GM12878 (cell line): Measurements from ENCODE around the gene DIDO1. TPM values are rescaled to one million over a fixed set of nuclear protein-coding genes. Genes with fewer than 3 reads are reported as not detected.

Experiments used
- ATAC-seq: fragments of 200-7000 bp; cut with Tn5 transposase; 3 replicates; pipeline ENCODE4 v1.9.1; 2020; ENCODE audit warnings: mild to moderate bottlenecking, moderate library complexity
- BruUV-seq: library from RNA; stranded (reverse); fragments of 400-500 nt; replicated peaks from 2 replicates; lab custom pipeline; 2021; lab: Mats Ljungman, UMichigan
- CTCF ChIA-PET: fragments of 300-600 bp; sonication (Branson Sonifier 250); formaldehyde crosslinking; extraction: SDS; loops from one replicate; lab custom pipeline; 2021; ENCODE audit warnings: inconsistent platforms; lab: Yijun Ruan, JAX
- POLR2A ChIA-PET: fragments of 350-600 bp; formaldehyde crosslinking; extraction: SDS; loops from one replicate; lab custom pipeline; 2021; ENCODE audit warnings: inconsistent platforms; lab: Charles Lee
- RAD21 ChIA-PET: fragments of 300-600 bp; sonication (Branson Sonifier 250); formaldehyde crosslinking; loops from one replicate; lab custom pipeline; 2023; ENCODE audit warnings: antibody characterized with exemption; ENCODE audit not compliant: unreplicated experiment; lab: Charles Lee
- SMC1A ChIA-PET: fragments of 300-600 bp; sonication (Branson Sonifier 250); formaldehyde crosslinking; loops from one replicate; lab custom pipeline; 2023; ENCODE audit not compliant: unreplicated experiment, uncharacterized antibody; lab: Charles Lee
- DNase-seq: peaks from one replicate; pipeline ENCODE4 v3.0.0-alpha.2; 2011; ENCODE audit warnings: low read depth, low spot score
- FAIRE-seq: peaks from 3 replicates; lab custom pipeline; 2011; peaks lifted over from hg19 to GRCh38; lab: Jason Lieb, UNC
- H2AFZ ChIP-seq: 2 replicates; pipeline ENCODE4 v1.6.0; 2011; ENCODE audit warnings: low read depth, low read length, control low read depth; ENCODE audit not compliant: control insufficient read depth
- H3K27ac ChIP-seq: 2 replicates; pipeline ENCODE4 v1.5.1; 2011; ENCODE audit warnings: control low read depth; ENCODE audit not compliant: control insufficient read depth, insufficient read depth
- H3K27me3 ChIP-seq, 2 experiments: replicated peaks in 1 of 2; 2 replicates each; pipeline versions ENCODE4 v1.6.0 to v1.6.1; 2011; ENCODE audit warnings: low read length in 1 of 2; ENCODE audit not compliant: control insufficient read depth in 2 of 2, insufficient read depth in 2 of 2
- H3K36me3 ChIP-seq, 2 experiments: 2 replicates each; pipeline ENCODE4 v1.5.1; 2011; ENCODE audit warnings: low read length in 1 of 2; ENCODE audit not compliant: control insufficient read depth in 2 of 2, insufficient read depth in 2 of 2
- H3K4me1 ChIP-seq: 2 replicates; pipeline ENCODE4 v1.6.1; 2011; ENCODE audit warnings: mild to moderate bottlenecking, low read length, moderate library complexity, mixed read lengths; ENCODE audit not compliant: control insufficient read depth, insufficient read depth
- H3K4me2 ChIP-seq: 2 replicates; pipeline ENCODE4 v1.6.0; 2011; ENCODE audit warnings: control low read depth; ENCODE audit not compliant: control insufficient read depth, insufficient read depth
- H3K4me3 ChIP-seq: fragments of 200-600 bp; sonication (generic); 2 replicates; pipeline ENCODE4 v1.5.1; 2016
- H3K79me2 ChIP-seq: 2 replicates; pipeline ENCODE4 v1.6.0; 2011; ENCODE audit warnings: low read length; ENCODE audit not compliant: control insufficient read depth, insufficient read depth
- H3K9ac ChIP-seq: 2 replicates; pipeline ENCODE4 v1.8.0; 2011; ENCODE audit warnings: low read length, control low read depth, mixed read lengths; ENCODE audit not compliant: control insufficient read depth, insufficient read depth
- H3K9me3 ChIP-seq: replicated peaks from 3 replicates; pipeline ENCODE4 v1.5.1; 2011; ENCODE audit warnings: mild to moderate bottlenecking, low read length; ENCODE audit not compliant: control insufficient read depth, insufficient read depth
- H4K20me1 ChIP-seq: 2 replicates; pipeline ENCODE4 v1.6.0; 2011; ENCODE audit not compliant: control insufficient read depth, insufficient read depth
- CBFB ChIP-seq: IDR thresholded peaks from 2 replicates; pipeline ENCODE4 v1.6.1; 2016; ENCODE audit warnings: antibody characterized with exemption, low read depth
- CBX5 ChIP-seq: sonication (generic); IDR thresholded peaks from 2 replicates; pipeline ENCODE4 v1.6.1; 2016; ENCODE audit warnings: low read depth, moderate library complexity, mild to moderate bottlenecking, inconsistent platforms
- FOXM1 ChIP-seq: IDR thresholded peaks from 2 replicates; pipeline ENCODE4 v1.6.1; 2012; ENCODE audit warnings: low read depth, mild to moderate bottlenecking, inconsistent platforms, low read length, moderate library complexity
- PAX8 ChIP-seq: fragments of 450-650 bp; IDR thresholded peaks from 2 replicates; pipeline ENCODE4 v1.6.1; 2017; ENCODE audit warnings: mild to moderate bottlenecking, moderate library complexity
- POLR2A ChIP-seq: IDR thresholded peaks from 2 replicates; pipeline ENCODE4 v1.6.1; 2011; ENCODE audit warnings: low read depth, mild to moderate bottlenecking, low read length
- POLR2AphosphoS2 ChIP-seq: IDR thresholded peaks from 2 replicates; pipeline ENCODE4 v1.6.1; 2011; ENCODE audit warnings: low read depth, mild to moderate bottlenecking, low read length, improper control_type of control experiment, moderate library complexity
- RBBP5 ChIP-seq: fragments of 200-600 bp; sonication (generic); conservative IDR thresholded peaks from 2 replicates; pipeline ENCODE4 v1.6.1; 2016
- WGBS: methylation state at CpG from one replicate; pipeline ENCODE4 v1.1.6; 2016; ENCODE audit warnings: low lambda C conversion rate; ENCODE audit not compliant: insufficient replicate concordance, insufficient coverage; ENCODE audit errors: missing lambda C conversion rate; 5-methylcytosine and 5-hydroxymethylcytosine counted together
- in situ Hi-C: fragments of 300-500 bp; cut with MboI; formaldehyde crosslinking; loops from 9 replicates; pipeline ENCODE4 v1.14.3; 2018; ENCODE audit warnings: mixed read lengths
- intact Hi-C: fragments of 100-400 bp; cut with micrococcal nuclease; formaldehyde crosslinking; loops from one replicate; pipeline ENCODE4 v1.14.2; 2022; ENCODE audit not compliant: unreplicated experiment
- polyA plus RNA-seq, 11 experiments: library from polyadenylated mRNA; depleted of rRNA in 4 of 11; unstranded in 6 of 11; stranded (reverse) in 5 of 11; fragments of >200 nt; fragmentation: Nextera tagmentation in 4 of 11; fragmentation: Illumina TruSeq in 1 of 11; extraction: Ambion mirVana in 4 of 11; extraction: Trizol in 1 of 11; gene quantifications; 1 replicate in 1 of 11; 2 replicates in 10 of 11; pipeline versions ENCODE4 v1.2.1 to v1.2.3, GENCODE V29; 2011 to 2016; ENCODE audit warnings: inconsistent platforms in 2 of 11, missing spikeins in 2 of 11, low read depth in 1 of 11
- total RNA-seq, 4 experiments: library from RNA; depleted of rRNA in 3 of 4; stranded (reverse); fragments of >200 nt in 3 of 4; fragmentation: Illumina TruSeq in 1 of 4; extraction: Trizol in 1 of 4; gene quantifications; 2 replicates each; pipeline versions ENCODE4 v1.2.1 to v1.2.3, GENCODE V29; 2013 to 2021
- TF ChIP-seq, protein P1 (sequence below): fragments of 450-650 bp; formaldehyde crosslinking; IDR thresholded peaks from 2 replicates; pipeline ENCODE4 v1.5.0; 2022; ENCODE audit warnings: mild to moderate bottlenecking, missing genetic modification characterization
- TF ChIP-seq, protein P2 (sequence below): fragments of 450-650 bp; formaldehyde crosslinking; IDR thresholded peaks from 2 replicates; pipeline ENCODE4 v1.4.0; 2020; ENCODE audit warnings: mild to moderate bottlenecking, moderate library complexity

The DIDO1 gene
- total and polyA plus RNA-seq, 10 of the 15 experiments (the other 5 are each of a cell fraction or from before 2014, with no cell fraction given) = 5.5 to 56.4 (median 38.4) TPM

DNA sequence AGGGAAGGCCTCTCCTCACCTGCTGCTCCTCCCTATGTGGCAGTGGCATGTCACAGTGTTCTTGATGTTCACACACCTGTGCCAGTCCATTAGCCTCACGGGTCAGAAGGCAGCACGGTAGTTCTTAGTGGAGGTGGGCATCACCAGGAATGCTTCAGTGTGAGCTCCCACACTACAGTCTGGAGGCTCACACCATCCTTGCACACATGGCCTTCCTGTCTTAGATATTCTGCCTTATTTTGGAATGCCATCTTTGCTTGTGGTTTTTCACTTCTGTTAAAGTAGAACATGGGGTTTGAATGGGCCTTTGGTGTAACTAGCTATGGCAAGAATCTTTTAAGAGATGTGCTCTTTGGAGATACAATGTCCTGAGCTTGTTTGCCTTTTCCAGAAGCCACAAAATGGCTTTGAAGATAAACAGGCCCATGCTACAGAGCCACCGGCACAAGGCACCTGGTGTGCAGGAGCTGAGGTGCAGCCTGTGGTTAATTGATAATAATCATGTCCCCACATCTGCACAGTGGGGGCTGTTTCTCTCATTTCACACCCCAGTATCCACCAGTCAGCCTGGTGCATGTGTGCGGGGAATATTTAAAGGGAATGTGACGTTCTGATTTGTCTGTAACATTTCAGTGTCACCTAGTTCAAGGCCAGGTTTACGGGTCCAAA lies 23.0 kb upstream of the DIDO1 start:
- TF ChIP-seq CBX5 (0 out of 2 replicates have a peak, but pooled peaks have one; percentile 36), RBBP5 (no peak), FOXM1 (no peak), PAX8 (no peak), CBFB (no peak), POLR2A (peak; percentile 21; the same call in 1 of the 2 replicates), POLR2AphosphoS2 (no peak)
- TF ChIP-seq, protein P1, sequence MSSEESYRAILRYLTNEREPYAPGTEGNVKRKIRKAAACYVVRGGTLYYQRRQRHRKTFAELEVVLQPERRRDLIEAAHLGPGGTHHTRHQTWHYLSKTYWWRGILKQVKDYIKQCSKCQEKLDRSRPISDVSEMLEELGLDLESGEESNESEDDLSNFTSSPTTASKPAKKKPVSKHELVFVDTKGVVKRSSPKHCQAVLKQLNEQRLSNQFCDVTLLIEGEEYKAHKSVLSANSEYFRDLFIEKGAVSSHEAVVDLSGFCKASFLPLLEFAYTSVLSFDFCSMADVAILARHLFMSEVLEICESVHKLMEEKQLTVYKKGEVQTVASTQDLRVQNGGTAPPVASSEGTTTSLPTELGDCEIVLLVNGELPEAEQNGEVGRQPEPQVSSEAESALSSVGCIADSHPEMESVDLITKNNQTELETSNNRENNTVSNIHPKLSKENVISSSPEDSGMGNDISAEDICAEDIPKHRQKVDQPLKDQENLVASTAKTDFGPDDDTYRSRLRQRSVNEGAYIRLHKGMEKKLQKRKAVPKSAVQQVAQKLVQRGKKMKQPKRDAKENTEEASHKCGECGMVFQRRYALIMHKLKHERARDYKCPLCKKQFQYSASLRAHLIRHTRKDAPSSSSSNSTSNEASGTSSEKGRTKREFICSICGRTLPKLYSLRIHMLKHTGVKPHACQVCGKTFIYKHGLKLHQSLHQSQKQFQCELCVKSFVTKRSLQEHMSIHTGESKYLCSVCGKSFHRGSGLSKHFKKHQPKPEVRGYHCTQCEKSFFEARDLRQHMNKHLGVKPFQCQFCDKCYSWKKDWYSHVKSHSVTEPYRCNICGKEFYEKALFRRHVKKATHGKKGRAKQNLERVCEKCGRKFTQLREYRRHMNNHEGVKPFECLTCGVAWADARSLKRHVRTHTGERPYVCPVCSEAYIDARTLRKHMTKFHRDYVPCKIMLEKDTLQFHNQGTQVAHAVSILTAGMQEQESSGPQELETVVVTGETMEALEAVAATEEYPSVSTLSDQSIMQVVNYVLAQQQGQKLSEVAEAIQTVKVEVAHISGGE = no peak
- TF ChIP-seq, protein P2, sequence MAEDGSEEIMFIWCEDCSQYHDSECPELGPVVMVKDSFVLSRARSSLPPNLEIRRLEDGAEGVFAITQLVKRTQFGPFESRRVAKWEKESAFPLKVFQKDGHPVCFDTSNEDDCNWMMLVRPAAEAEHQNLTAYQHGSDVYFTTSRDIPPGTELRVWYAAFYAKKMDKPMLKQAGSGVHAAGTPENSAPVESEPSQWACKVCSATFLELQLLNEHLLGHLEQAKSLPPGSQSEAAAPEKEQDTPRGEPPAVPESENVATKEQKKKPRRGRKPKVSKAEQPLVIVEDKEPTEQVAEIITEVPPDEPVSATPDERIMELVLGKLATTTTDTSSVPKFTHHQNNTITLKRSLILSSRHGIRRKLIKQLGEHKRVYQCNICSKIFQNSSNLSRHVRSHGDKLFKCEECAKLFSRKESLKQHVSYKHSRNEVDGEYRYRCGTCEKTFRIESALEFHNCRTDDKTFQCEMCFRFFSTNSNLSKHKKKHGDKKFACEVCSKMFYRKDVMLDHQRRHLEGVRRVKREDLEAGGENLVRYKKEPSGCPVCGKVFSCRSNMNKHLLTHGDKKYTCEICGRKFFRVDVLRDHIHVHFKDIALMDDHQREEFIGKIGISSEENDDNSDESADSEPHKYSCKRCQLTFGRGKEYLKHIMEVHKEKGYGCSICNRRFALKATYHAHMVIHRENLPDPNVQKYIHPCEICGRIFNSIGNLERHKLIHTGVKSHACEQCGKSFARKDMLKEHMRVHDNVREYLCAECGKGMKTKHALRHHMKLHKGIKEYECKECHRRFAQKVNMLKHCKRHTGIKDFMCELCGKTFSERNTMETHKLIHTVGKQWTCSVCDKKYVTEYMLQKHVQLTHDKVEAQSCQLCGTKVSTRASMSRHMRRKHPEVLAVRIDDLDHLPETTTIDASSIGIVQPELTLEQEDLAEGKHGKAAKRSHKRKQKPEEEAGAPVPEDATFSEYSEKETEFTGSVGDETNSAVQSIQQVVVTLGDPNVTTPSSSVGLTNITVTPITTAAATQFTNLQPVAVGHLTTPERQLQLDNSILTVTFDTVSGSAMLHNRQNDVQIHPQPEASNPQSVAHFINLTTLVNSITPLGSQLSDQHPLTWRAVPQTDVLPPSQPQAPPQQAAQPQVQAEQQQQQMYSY = no peak
- TF ChIP-seq, all 136 proteins: peak for 2
- Histone ChIP-seq H3K79me2 (peaks cover 20% of the 10 kb centered on the region), H3K27ac (no peak overlapping the region), H4K20me1 (no peaks in the 10 kb centered on the region), H3K4me1 (peaks cover 7% of the 10 kb centered on the region), H3K9ac (no peak overlapping the region), H3K4me3 (no peak overlapping the region), H3K4me2 (no peak overlapping the region), H2AFZ (no peak overlapping the region), H3K27me3 (no peaks in the 10 kb centered on the region), H3K36me3 (peaks cover 20 to 28% of the 10 kb centered on the region in 2 experiments), H3K9me3 (peaks cover 3% of the 10 kb centered on the region; the same call in 2 of the 3 replicates)
- BruUV-seq = no TSS peak
- SMC1A ChIA-PET = interaction anchor here (1.0 kb wide), 2 partner anchors 36 to 37 kb away, joined by 3 to 4 read pairs; no protein-coding TSS in a partner anchor
- CTCF ChIA-PET = interaction anchor here (0.6 to 1.9 kb wide), 5 partner anchors 30 to 857 kb away, joined by 3 to 6 read pairs (median 4); no protein-coding TSS in a partner anchor
- WGBS = 97% methylated on average over 6 of the region's 6 CpGs
- RAD21 ChIA-PET = interaction anchor here (1.0 kb wide), 1 partner anchor 12 kb away, joined by 3 read pairs; the partner anchor contains the start of gene GID8
- in situ Hi-C loops (no loop called here), intact Hi-C loops (no loop called here)
- no peak for ATAC-seq
- no peak for DNase-seq
- FAIRE-seq = no peak
- POLR2A ChIA-PET = interaction anchor here (0.9 to 1.1 kb wide), 2 partner anchors 25 to 76 kb away, joined by 3 to 4 read pairs; no protein-coding TSS in a partner anchor
